ENCODE data around the gene TMPRSS7.
"Not testable (repeated sequence)": the region's sequence is repeated elsewhere in the genome, so short reads cannot be mapped to it uniquely, and the experiment has no call there.

Gene TMPRSS7

DNA sequence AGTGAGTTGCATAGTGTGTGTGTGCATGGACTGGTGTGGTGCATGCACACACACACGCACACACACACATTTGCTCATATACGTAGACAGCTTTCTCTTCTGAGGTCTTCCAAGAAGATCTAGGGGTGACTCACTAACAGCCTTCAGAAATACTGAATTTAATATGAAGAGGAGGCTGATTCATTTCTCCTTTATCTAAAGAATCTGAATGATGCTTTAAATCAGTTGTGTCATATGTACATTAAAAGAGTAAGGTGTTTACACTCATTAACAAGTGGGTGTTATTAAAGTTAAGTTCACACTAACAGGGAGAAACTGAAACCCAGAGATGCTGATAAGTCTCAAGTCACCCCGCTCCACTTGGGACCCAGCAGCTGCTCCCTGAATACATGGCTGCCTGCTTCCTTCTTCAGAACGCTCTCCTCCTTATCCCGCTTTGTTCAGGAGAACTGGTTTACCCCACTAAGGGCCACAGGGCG, 22.0 kb downstream of the TMPRSS7 start:
- in situ Hi-C loops (cut with HindIII; ENCODE audit: low sequenced_read_pairs) = no loop called here

DNA sequence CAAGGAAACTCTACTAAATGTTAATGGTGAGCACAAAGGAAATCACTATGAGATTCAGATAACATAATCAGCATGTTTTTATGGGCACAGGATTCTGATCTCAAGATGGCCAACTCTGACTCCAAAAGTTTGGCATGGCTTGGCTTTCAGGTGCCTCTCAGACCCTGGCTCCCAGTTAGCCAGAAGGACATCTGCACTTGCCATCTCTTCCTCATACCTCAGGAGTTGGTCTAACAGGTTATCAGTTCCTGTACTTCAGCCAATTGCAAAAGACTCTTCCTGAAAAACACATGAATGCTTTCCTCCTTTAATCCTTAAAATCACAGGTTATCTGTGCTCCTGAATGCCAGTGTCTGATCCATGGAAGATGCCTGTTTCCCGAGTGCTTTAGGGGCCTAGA, 25.0 kb downstream of the TMPRSS7 start:
- in situ Hi-C loops (cut with HindIII; ENCODE audit: low sequenced_read_pairs) = no loop called here

DNA sequence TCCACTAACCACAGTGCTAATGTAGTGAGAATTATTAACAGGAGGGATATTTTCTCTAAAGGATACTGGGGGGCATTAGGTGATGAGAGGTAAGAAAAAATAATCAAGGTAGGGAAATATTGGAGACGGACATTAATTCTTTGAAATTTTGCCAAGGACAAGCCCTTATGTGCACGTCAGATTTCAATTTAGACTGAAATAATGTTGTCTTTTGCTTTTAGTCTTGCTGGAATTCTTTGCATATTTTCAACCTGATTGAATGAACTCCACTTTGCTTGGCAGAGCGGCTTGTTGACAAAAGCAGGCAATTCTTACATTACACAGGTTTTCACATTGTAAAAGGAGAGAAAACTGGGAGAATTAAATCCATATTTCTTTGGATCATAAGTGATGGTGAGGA, 26.6 kb downstream of the TMPRSS7 start:
- in situ Hi-C loops (cut with HindIII; ENCODE audit: low sequenced_read_pairs) = no loop called here

DNA sequence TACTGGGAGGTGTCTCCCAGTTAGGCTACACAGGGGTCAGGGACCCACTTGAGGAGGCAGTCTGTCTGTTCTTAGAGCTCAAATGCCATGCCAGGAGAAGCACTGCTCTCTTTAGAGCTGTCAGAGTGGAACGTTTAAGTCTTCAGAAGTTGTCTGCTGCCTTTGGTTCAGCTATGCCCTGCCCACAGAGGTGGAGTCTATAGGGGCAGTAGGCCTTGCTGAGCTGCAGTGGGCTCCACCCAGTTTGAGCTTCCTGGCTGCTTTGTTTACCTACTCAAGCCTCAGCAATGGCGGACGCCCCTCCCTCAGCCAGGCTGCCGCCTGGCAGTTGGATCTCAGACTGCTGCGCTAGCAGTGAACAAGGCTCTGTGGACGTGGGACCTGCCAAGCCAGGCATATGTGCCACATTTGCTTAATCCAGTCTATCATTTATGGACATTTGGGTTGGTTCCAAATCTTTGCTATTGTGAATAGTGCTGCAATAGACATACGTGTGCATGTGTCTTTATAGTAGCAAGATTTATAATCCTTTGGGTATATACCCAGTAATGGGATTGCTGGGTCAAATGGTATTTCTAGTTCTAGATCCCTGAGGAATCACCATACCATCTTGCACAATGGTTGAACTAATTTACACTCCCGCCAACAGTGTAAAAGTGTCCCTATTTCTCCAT, 38.0 kb downstream of the TMPRSS7 start:
- in situ Hi-C loops (cut with HindIII; ENCODE audit: low sequenced_read_pairs) = not testable (repeated sequence)

DNA sequence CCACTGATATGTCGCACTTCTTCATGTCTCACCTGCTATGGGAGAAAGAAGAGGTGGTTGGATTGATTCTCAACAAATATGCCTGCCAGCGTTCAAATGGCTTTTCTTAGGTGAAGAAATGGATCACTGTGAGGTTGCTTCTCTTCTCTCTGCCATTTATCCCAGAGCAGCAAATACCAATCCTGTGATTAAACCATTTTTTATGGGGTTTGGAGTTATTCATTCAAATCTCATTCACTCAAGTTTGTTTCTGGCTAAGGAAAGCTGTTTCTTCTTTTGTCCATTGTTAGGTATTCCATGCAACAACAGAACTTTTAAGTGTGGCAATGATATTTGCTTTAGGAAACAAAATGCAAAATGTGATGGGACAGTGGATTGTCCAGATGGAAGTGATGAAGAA, 39.5 kb downstream of the TMPRSS7 start:
- in situ Hi-C loops (cut with HindIII; ENCODE audit: low sequenced_read_pairs) = no loop called here

DNA sequence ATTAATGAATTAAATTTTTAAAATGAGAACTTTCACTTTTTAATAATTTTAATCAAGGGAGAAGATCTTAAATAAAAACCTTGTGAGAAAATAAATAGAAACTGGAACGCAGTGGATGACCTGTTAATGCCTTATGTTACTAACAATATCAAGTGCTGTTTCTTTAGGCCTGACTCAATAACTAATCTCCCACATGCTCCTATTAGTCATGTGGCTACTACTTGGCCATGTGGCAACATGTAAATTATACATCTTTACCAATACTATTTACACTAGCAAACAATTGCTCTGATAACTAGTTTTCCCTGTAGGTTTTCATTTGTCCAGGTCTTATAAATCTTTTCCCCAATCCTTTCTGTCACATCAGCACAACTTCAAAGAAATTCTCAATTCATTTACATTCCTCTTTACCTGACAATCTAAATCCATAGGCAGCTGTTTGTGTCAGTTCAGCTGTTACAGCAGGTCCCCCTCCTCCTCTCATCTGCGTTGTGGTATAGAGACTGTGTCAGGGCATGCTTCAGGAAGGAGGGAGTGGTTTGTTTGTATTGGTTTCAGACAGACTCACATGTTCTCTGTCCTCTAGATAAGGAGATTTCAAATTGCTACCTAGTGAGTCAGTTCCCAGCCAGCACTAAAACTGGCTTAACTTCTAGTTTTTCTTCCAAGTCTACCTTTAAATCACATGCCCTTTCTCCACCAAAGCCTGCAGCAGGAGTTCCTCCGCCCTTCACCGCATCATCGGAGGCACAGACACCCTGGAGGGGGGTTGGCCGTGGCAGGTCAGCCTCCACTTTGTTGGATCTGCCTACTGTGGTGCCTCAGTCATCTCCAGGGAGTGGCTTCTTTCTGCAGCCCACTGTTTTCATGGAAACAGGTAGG, 40.3 kb downstream of the TMPRSS7 start:
- in situ Hi-C loops (cut with HindIII; ENCODE audit: low sequenced_read_pairs) = no loop called here

DNA sequence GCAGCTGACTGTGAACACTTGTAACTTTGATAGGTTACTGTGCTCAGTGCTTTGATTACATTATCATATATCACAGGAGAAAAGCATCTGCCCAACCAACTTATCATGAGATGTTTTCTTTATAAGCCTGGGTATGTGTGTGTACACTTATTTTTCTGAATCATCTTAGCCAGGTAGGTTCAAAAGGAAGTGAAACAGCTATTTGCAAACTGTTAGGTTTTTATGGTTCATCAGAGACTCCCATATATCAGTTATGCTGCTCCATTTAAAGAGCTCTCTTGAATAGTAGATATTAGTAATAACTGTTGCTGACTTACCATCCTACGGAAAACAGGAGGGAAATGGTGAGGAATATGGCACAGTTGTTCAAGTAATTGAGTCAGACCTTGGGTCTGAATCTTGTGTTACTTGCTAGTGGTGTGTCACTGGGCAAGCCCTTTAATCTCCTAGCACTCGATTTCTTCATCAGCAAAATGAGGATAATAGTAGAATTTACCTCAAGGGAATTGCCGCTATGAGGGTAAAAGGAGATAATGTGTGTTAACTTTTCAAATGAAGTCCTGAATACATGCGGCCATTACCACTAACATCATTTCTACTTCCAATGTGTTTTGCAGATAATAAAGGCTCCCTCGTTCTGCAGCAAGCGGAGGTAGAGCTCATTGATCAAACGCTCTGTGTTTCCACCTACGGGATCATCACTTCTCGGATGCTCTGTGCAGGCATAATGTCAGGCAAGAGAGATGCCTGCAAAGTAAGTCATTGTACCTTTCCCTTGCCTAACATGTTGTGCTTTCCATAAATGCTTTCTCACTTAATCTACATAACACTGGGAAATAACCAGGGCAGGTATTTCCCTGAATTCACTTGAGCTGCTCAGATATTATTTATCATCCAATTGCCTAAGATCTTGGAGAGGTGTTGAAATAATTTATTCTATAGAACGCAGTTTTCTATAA, 43.9 kb downstream of the TMPRSS7 start:
- in situ Hi-C loops (cut with HindIII; ENCODE audit: low sequenced_read_pairs) = no loop called here

DNA sequence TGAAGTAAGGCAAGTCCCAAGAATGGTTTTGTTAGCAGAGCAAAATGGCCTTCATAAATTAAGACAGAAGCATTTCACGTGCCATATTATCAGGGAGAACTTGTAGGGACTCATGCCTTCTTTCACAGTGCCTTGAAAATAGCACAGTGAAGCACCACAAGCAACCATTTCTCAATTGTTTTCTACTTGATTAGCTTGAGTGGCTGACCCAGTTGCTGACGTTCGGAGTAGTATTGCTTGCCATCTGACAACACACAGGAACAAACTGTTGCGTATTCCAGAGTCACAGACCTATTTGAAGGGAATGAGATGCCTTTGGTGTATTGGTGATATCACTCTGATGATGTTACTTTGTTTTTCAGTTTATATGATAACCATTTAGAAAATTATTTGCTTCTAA, 48.7 kb downstream of the TMPRSS7 start:
- in situ Hi-C loops (cut with HindIII; ENCODE audit: low sequenced_read_pairs) = no loop called here

DNA sequence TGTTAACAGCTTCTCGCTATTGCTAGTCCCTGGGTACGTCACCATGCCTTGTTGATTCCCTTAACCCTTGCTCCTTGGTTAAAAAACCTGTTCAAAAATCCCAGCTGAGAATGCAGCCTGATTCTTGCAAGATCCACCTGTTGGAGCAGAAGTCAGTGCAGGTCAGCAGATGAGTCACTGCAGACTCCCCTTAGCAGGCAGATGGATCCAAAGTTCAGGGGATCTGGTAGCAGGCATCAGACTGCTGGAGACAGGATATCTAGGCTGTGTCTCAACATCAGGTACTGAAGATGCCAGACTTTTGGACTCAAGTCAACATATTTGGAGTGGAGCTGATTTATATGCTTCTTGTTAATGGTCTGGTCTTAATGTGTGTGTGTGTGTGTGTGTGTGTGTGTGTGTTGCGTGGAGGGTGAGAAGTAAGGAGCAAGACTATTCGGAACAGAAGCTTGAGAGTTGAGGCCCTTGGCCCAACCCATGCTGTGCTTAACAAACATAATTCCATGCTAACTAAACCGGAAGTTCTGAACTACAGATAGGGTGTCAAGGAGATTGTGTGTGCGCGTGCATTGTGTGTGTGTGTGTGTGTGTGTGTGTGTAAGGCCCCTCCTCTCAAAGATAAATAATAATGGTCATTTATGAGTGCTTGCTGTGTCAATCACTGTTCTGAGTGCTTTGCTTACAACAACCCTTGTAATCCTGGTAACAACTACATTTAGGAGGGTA, 50.6 kb downstream of the TMPRSS7 start:
- in situ Hi-C loops (cut with HindIII; ENCODE audit: low sequenced_read_pairs) = no loop called here

DNA sequence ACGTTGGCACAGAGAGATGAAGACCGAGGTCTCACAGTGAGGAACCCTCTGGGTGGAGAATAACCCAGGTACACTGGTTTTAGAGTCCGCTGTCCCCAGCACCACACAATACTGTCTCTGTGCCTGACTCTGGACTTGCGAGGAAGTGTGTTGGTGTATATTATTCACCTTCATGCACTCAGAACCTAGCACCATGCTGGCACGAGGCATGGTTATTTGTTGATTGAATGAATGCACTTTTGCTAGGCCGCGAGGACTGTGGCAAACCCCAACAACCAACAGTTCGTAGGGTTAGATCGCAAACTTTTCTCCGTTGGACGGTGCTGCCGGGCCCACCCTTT, 51.2 kb downstream of the TMPRSS7 start:
- in situ Hi-C loops (cut with HindIII; ENCODE audit: low sequenced_read_pairs) = no loop called here

DNA sequence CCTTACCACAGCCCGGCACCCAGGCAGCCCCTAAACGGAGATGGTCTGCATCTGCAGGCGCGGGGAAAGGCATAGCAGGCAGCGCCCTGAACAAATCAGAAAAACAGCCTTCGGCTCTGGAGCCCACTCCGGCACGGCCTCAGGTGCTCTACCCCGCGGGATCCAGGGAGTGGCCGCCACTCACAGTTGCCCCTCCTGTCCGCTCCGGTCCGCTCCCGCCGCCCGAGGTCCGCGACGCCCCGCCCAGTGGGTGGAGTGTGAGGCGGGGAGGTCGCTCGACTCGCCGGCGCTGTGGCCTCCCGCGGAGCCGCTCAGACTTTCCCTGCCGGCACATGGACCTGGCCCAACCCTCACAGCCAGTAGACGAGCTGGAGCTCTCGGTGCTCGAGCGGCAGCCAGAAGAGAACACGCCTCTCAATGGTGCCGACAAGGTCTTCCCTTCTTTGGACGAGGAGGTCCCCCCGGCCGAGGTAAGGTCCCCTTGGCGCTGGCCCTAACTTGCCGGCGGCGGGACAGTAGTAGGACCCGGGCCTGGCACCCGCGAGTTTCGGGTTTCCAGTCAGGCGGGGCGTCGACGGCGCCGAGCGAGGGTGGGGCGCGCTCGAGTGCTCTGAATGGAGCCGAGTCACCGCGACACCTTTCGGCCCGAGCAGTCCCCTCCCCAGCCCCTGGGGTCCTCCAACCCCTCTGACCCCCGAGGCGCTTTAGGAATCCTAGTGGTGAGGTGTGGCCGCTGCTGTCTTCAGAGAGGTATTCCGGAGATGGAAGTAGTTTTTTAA, 51.7 kb downstream of the TMPRSS7 start, which contains the start of gene C3orf52:
Gene C3orf52 (plus strand): TSS at position 314 of the 779 bp plus-strand sequence. CDS start 19 bp downstream, at position 333.
- in situ Hi-C loops (cut with HindIII; ENCODE audit: low sequenced_read_pairs) = no loop called here

DNA sequence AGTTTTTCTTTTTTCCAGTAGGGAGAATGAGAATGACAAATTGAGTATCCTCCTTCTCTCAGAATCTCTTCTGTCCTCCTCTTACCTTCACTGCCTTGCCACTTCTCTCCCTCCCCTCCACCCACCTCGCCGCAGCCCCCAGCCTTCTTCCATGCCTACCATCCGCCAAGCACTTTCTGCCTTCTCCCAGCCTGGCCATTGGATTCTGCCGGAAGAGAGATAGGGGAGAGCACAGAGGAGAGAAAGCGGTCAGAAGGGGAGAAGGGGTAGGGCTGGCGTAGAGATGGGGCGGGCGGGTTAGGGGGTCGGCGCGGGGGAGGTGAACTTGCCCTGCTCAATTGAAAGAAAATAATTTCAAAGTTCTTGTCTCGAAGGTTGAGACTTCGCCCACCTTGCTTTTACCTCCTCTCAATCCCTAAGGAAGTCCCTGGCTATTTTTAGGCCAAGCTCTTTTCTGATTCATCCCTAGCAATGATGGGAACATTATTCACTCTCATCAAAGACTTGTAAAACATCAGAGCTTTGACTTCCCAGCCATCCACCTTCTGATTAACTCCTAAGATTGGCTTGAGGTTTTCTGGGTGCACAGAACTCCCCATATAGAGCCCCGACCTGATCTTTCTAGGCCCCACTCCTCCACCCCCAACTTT, 52.5 kb downstream of the TMPRSS7 start:
- in situ Hi-C loops (cut with HindIII; ENCODE audit: low sequenced_read_pairs) = no loop called here

DNA sequence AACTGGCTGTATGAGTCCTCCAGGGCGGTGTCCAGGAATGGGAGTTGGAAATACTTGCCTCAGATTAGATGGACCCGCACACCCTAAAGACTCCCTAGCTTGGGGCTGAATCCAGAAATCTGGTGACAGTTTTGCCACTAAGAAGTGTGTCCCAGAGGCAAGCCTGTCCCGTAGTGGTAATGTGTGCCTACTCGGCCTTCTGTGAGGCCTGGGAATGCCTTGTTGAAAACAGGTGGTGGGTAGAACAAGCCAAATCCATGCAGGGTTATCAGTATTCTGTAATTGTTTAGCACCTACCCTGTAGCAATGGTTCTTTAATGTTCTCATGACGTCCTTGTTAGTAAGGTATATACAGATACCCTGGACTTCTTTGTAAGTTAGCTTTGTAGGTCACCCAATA, 53.2 kb downstream of the TMPRSS7 start:
- in situ Hi-C loops (cut with HindIII; ENCODE audit: low sequenced_read_pairs) = no loop called here

DNA sequence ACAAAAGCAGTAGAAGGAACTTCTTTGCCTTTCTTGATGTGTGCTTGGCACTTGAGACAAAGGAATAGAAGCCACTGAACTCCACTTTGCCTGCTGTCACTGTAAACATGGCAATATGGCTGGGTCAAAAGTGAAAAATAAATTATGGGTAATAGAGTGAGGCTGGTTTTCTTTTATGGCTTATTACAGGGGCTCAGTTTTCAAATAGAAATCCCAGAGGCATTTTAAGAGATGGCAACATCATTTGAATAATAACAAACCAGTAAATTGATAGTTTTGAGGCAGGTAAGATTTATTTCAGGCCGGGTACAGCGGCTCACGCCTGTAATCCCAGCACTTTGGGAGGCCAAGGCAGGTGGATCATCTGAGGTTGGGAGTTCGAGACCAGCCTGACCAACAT, 54.4 kb downstream of the TMPRSS7 start:
- in situ Hi-C loops (cut with HindIII; ENCODE audit: low sequenced_read_pairs) = no loop called here

DNA sequence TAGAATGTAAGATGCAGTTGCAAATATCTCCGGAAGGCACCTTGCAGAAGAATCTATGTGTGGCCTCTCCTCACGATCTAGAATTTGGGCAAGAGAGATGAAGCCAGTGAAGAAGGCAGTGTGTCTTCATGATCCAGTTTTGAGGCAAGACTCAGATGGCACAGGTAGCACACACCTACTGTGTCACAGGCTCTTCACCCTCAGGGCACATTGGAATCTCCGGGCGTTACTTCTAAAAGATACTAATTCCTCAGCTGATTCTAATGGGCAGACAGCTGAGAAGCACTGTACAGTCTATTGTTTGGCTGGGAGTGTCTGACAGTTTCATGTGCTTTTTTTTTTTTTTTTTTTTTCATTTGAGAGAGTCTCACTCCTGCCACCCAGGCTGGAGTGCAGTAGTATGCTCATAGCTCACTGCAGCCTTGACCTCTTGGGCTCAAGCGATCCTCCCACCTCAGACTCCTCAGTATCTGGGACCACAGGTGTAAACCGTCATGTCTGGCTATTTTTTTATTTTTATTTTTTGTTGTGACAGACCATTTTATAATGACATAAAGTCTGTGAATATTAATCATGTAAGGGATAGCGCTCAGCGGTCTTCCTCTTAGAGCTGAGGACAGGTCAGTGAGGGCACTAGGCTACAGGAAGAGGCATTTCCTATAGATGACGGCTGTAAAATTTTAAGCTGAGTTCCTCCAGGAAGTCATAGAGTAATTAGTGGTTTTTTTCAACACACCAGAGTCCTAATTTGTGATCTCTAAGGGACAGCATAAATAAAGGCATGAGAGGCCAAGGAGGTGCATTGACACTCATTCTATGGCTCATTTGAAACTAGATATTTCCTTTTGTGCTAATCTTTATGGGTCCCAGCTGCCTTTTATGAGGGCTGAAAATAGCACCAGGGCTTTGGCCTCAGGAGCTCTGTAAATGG, 55.7 kb downstream of the TMPRSS7 start:
- in situ Hi-C loops (cut with HindIII; ENCODE audit: low sequenced_read_pairs) = no loop called here

DNA sequence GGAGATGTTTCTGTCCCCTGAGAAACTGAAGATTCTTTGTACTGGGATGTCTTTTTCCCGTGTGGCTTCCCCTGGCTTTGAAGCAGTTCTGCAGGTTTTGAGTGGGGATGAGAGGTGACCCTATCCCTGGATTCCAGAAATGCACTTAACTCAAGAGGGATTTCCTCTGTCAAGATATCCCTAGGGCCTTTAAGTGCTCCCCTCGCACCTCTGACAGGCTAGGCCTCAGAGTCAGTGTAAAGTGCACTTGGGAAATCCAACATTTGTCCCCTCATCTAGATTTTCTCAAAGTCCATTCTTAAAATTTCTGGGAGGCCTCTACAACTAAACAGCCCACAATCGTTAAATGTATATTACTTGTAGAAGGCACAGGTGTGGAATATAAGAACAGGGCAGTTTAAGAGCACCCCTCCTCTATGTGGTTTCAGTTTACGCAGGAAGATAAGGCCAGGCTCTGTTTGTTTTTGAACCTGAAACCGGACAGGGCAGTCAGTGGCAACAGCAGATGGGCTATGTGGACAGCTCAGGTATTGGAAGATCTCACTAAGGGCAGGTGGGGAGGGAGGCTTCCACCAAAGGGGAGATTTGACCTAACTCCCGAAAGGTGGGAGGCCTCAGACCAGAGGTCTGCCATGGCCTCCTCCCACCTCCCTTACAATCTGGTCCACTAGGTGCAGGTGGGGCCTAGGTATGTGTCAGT, 56.5 kb downstream of the TMPRSS7 start:
- in situ Hi-C loops (cut with HindIII; ENCODE audit: low sequenced_read_pairs) = no loop called here

DNA sequence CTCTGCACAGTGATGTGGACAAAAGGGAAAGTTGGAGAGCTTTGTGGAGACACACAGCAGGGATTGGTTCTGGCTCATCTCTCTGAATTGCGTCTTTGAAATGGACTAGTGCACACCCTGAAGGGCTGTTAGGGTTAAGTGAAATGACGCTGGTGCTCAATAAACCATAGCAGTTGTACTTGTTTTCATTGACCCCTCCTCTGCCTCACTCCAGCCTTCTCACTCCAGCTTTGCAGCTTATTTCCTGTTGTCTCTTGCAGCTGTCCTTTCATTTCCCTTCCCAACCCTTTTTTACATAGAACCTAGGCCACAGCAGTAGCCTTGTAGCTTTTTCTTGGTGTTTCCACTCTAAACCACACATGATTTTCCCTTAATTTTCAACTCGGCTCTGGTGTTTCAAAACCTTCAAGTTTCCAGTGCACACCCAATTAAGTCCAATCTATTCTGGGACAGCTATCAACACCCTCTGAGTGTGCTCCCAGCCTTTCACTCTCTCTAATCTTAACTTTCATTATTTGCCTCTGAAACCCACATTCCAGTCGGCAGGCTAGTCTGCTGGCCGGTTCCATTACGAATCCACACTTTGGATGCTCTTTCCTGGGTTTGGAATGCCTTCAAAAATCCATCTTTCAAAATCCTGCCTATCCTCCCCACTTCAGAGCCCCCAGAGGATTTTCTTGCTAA, 58.1 kb downstream of the TMPRSS7 start:
- in situ Hi-C loops (cut with HindIII; ENCODE audit: low sequenced_read_pairs) = no loop called here

Measured in endothelial cell of hepatic sinusoid (primary cell).